SIG-M5 (cell line): Measurements from ENCODE around the gene NLGN3.

ENCODE experiments used
- DNase-seq: peaks from one replicate; lab custom pipeline; 2025; lab: John Stamatoyannopoulos, UW

The NLGN3 gene

DNA sequence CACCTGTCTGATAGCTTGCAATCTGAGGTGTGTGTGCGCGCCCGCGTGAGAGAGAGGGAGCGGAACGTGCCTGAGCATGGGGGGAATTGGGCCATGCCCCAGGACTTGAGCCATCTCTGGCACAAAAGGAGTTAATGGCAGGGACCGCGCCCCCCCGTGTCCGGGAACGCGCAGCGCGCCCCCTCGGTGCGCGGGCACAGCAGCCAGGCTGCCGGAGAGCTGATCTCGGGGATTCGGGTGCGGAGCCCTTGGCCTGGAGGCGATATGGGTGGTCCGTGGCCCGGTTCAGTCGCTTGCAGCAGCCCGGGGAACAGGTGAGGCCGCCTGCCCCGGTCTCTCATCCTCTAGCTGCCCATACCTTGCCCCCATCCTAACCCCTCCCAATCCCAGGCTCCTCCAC is at the start of gene NLGN3:
TSS of gene NLGN3 (plus strand) at position 191 of the 400 bp plus-strand sequence. CDS start 2,909 bp downstream, outside the sequence.
- no peak for DNase-seq

DNA sequence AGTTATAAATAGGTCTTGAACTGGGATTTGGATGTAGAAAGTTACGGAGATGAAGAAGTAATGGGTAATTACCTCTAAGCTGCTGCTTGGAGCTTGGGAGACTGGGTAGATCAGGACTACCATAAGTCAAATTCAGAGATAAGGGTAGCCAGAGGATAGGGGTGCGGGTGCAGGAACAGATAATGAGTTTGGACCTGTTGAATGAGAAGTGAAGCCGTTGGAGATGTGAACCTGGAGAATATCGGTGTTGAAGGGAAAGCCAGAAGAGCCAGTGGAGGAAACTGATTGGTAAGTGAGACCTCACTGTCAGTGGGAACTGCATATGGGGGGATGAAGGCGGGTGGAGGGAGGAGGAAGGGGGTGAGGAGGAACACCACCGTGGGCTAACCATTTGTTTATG is 49.6 kb upstream of the NLGN3 start:
- DNase-seq = no peak

DNA sequence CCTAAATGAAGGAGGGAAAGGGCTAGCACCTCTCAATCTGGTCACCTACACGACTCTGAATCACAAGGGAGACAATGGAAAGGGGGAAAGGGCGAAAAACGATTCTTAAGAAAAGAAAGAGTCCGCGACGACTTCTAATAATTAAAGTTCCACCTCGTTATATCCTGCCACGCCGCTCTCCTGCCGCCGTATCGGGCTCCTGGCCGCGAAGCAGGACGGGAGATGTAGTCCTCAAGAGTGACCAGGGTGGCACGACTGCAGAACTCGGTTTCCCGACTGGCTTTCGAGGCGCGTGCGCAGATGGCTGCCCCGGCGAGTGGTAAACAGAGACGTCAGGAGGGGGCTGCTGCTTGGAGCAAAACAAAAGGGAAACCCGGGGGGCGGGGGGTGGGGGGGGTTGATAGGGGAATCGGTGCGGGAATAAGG is 49.1 kb upstream of the NLGN3 start, which contains the start of gene FOXO4:
TSS of gene FOXO4 (plus strand) at position 297 of the 426 bp plus-strand sequence. CDS start 678 bp downstream, outside the sequence.
- DNase-seq = peak; percentile 32

DNA sequence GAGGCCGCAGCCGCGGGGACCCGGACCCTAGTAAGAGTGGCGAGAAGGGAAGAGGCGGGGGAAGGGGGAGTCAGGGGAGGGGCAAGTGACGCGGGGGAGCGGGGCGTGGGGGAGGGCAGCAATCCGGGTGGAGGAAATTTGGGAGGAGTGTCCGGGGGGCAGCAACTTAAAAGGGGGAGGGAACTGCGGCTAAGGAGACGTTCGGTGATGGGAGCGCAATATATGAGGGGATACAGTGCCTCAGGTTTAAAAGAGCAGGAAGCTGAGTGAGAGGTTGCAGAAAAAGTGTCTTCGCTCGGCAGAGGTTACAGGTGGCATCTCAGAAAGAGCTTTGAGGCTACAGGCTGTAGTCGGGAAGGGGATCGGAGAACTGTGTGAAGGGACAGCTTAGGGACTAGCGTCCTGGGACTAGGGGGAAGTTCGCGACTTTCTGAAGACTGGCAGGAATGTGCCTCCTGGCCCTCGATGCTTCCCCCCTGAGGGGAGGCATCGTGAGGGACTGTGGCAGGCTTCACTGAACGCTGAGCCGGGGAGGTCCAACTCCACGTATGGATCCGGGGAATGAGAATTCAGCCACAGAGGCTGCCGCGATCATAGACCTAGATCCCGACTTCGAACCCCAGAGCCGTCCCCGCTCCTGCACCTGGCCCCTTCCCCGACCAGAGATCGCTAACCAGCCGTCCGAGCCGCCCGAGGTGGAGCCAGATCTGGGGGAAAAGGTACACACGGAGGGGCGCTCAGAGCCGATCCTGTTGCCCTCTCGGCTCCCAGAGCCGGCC is 48.5 kb upstream of the NLGN3 start:
- DNase-seq = no peak

DNA sequence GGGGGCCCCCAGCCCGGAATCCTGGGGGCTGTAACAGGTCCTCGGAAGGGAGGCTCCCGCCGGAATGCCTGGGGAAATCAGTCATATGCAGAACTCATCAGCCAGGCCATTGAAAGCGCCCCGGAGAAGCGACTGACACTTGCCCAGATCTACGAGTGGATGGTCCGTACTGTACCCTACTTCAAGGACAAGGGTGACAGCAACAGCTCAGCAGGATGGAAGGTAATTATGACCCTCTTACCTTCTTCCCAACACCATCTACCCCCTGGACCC is 47.9 kb upstream of the NLGN3 start:
- no peak for DNase-seq

DNA sequence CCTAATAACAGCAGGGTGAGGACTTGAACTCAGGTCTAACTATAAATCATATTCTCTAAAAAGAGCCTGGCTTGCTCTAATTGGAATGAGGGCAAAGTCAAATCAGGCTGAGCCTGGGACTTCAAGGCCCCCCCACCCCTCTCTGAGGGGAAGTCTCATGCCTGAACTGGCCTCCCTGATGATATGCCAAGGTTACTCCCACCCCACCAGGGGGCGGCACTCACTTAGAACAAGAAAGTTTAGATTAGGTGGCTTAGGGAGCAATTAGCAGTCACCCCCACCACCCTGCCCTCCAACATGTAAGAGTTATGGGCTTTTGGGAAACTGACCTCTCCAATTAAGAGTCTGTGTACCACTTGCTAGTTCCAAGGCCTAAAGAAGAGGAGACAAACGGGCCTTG is 46.3 kb upstream of the NLGN3 start:
- no peak for DNase-seq

DNA sequence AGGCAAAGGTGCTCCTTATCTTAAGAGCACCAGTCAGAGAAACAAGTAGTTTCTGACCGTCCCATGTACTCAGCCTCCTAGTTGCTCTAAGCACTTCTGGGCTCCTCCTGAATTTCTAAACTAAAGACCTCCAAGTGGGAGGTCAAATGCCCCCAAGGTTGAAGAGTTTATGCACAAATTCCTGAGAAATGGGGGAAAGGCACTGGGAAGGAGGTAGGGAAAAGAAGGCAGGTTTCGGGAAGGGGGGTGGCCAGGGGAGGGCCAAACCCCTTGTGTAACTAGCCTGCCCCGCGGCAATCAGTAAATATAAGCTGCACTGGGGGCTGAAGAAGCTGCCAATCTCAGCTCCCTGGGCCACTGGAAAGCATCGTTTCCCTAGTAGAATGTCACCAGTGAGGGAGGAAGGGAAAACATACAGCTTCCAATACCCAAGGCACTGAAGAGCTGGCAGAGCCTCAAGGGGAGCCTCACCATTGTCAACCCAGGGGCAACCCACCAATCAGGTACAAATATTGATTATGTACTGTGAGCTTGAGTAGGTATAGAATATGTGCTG is 45.6 kb upstream of the NLGN3 start:
- DNase-seq = no peak

DNA sequence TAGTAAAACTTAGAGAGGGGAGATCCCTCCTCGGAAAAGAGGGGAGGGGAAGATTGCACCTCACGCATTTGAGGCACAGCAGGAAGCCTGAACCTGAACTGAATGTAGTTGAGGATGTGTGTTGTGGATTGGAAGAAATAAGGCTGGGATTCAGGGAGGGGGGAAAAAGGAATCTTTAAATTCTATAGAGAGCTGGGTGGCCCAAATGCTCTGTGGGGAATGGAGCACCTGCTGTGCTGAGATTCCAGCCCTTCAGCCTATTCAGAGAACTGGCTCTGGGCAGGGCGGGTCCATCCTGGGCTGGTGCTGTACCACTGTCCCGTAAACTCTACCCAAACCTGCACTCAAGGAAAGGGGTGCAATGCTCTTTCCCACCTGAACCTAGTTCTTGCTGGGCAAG is 44.9 kb upstream of the NLGN3 start:
- no peak for DNase-seq

DNA sequence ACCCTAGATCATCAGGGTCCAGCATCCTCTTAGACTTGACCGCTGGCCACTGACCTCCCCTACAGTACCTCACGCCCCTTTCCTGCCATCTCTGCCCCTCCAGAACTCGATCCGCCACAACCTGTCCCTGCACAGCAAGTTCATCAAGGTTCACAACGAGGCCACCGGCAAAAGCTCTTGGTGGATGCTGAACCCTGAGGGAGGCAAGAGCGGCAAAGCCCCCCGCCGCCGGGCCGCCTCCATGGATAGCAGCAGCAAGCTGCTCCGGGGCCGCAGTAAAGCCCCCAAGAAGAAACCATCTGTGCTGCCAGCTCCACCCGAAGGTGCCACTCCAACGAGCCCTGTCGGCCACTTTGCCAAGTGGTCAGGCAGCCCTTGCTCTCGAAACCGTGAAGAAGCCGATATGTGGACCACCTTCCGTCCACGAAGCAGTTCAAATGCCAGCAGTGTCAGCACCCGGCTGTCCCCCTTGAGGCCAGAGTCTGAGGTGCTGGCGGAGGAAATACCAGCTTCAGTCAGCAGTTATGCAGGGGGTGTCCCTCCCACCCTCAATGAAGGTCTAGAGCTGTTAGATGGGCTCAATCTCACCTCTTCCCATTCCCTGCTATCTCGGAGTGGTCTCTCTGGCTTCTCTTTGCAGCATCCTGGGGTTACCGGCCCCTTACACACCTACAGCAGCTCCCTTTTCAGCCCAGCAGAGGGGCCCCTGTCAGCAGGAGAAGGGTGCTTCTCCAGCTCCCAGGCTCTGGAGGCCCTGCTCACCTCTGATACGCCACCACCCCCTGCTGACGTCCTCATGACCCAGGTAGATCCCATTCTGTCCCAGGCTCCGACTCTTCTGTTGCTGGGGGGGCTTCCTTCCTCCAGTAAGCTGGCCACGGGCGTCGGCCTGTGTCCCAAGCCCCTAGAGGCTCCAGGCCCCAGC is 43.8 kb upstream of the NLGN3 start:
- no peak for DNase-seq

DNA sequence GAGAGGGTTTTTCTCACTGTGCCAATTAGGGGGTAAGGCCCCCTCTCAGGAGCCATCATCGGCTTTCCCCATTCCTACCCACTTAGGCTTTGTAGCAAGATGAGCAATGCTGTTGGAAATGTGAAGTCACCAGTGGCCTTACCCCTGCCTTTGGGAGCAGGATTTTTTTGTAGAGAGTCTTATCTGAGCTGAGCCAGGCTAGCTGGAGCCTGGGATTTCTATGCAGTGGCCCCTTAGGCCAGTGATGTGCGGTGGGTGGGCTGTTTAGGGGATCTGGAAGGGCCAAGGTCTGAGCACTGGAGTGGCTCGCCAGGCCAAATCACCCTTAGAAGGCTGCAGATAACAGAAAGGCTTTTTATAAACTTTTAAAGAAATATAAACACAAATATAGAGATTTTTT is 42.3 kb upstream of the NLGN3 start:
- no peak for DNase-seq

DNA sequence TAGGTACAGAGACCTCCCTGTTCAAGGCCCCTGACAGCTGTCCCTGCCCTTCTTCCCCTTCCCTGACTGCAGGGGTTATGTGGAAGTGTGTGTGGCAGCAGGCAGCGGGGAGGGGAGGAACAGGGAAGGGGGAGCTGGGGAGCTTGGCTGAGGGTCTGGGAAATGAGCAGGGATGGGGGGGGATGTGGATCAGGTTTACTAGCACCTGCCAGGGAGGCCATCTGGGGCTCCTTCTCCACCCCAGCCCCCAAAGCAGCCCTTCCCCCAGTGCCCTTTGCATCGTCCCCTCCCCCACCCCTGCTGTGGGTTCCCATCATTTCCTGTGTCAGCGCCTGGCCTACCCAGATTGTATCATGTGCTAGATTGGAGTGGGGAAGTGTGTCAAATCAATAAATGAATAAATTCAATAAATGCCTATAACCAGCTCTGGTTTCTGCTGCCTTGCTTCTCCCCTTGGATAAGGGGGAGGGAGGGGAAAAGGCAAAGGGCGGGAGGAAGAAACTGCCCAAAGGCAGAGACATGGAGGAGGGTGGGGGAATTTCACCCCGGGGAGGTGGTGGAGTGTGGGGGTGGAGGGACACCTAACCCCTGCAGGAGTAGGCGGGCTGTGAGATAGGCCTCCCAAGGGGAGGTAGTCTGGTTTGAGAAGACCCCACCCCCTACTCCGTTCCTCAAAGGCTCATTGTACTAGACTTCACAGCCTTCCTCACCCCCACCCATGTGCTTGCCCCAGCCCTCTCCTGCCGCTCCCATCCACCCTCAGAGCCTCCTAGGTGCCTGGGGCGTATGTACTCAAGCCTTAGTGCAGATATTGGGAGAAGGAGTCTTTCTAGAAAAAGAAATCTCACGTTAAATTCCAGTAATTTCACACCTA is 41.3 kb upstream of the NLGN3 start:
- no peak for DNase-seq

DNA sequence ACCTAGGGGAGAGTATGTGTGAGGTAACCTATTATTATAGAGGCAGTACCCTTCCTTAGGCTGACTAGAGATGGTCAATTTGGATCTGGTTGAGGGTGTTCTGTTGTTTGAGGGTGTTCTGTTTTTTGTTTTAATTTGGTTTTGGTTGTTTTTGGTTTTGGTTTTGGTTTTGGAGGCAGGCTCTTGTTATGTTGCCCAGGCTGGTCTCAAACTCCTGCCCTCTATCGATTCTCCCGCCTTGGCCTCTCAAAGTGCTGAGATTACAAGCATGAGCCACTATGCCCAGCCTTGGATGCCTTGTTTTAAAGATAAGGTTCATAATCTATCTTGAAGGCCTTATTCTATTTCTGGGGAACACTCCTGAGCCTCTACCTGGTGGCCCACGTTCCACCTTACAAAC is 39.0 kb upstream of the NLGN3 start:
- no peak for DNase-seq

DNA sequence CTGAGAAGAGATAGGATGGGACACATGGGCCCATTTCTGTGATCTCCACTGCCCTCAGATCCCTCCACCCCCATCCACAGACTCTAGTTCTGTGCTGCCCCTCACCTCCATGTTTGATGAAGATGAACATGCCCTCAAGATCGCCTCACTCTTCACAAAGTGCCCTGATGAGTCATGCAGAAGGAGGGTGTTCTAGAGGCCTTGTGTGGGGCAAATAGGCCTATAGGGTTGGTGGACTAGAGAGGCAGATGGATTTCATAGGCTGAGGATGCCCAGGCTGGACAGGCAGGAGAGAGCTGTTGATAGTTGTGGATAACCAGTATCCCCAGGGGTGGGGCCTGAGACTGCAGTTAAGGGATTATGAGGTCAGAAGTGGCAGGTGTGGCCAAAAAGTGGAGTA is 38.2 kb upstream of the NLGN3 start, which contains the start of gene CXorf65:
TSS of gene CXorf65 (minus strand) at position 314 of the 400 bp plus-strand sequence. CDS start at position 130, 184 bp downstream.
- no peak for DNase-seq

DNA sequence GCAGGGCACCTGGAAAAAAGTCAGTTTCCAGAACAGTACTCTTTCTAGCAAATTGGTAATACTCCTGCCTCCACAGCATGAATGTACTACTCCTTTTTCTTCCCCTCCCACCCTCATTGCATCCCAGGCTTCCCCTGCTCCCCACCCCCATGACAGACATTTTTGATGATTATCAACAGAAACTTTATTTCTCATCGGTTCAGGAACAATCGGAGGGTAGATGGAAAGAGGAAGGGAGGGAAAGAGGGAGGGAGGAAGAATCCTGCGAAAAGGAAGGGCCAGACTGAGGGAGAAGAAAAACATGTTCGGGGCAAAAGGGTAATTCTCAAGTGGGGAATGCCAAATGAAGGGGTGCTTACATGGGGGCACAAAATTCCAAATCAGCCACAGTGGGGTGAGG is 37.4 kb upstream of the NLGN3 start:
- no peak for DNase-seq

DNA sequence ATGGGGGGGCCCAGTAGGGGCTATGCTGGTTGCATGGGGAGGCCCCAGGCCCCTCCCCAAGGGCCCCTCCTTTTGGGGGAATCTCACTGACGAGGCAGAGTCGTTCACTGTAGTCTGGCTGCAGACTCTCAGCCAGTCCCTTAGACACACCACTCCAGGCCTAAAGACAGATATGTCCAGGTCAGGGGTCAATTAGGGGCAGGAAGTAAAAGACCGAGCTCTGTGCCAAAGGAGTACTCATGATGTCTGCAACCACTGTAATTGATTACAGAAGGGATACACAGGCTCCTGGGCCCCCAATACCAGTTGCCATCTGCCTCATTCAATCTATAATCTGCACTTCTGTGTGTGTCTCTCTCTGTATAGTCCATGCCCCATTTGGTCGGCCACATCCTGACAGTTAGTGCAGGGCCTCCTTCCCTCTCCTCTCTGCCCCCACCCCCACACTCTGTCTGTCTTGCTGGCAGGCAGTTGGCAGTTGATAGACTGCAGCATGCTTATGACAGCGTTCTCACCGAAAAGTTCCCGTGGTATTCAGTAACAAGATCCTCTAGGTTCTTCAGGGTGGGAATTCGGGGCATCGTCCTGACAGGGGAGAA is 36.8 kb upstream of the NLGN3 start:
- no peak for DNase-seq

DNA sequence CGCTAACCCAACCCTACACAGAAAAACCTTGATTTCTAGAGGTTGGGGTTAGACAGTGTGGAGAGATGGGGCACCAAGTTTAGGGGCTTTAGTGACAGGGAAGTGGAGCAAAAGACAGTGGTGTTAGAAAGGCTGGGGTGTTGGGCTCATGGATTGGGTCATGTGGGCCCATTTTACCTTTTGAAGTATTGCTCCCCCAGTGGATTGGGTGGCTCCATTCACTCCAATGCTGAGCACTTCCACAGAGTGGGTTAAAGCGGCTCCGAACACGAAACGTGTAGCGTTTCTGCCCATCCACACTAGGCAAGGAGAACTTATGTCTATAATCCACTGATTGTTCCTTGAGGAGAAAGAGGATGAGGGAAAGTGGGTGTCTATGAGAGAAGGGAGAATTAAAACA is 35.6 kb upstream of the NLGN3 start:
- DNase-seq = no peak

DNA sequence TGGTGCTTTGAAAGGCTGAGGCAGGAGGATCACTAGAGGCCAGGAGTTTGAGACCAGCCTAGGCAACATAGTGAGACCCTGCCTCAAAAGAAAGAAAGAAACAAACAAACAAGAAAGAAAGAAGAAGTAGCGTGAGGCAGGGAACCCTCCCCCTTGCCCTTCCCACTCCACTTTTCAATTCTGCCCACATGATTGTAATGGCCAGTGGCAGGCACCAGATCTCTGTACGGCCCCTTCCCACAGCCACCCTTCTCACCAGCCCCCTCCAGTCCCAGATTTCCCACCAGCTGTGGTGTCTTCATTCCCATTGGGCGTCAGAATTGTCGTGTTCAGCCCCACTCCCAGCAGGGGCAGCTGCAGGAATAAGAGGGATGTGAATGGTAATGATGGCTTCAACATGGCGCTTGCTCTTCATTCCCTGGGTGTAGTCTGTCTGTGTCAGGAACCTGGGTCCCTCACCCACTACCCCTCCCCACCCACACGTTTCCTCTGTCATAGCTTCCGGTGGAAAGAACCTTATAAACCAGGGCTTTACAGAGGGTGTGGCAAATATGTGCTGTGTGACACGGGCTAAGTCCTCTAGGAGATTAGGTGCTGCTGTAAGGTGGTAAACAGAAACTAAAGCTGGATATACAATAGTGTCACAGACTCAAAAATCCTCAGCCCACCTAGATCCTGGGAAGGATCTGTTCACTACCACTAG is 33.3 kb upstream of the NLGN3 start, which contains the start of gene IL2RG:
TSS of gene IL2RG (minus strand) at position 437 of the 703 bp plus-strand sequence. CDS start at position 399, 38 bp downstream.
- DNase-seq = peak; percentile 3

DNA sequence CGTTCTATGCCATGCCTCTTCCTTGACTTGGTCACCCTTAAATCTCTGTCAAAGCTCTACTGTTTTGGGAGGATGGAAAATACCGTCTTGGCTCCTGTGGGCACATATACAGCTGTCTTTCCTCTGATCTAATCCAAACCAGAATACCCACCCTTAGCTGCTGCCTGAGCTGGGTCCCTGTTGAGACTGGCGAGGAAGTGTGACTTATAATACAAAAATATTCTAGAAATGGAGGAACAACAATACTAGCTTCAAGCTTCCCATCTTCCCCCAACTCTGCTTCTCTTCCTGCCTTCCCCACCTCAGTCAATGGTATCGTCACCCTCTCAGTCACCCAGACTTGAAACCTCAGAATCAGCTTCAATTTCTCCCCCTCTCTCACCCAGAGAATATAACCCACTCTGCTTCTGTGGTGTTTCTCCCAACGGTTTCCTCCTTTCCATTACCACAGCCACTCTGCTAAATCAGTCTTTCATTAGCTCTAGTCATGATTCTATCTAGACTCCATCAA is 32.7 kb upstream of the NLGN3 start:
- no peak for DNase-seq

DNA sequence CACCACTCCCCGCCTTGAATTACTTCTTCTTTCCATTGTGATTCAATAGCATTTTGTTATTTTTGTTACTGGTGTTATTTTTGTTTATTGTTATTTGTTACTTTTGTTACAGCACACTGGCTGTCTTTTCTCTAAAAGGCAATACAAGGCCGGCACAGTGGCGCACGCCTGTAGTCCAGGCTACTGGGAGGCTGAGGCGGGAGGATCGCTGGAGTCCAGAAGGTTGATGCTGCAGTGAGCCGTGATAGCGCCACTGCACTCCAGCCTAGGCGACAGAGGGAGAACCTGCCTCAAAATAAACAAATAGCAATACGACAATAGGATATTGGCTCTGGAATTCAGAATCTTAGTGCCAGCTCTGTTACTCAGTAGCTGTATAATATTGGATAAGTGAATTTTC is 27.3 kb upstream of the NLGN3 start:
- DNase-seq = no peak
